Prostate gland (tissue), 2 donors: Measurements from ENCODE around the gene MAP4K2.

Experiments used
- CTCF ChIP-seq, 4 experiments: fragments of 200-600 bp in 2 of 4; fragments of 450-650 bp in 2 of 4; sonication (generic) in 2 of 4; IDR thresholded peaks; 1 replicate in 3 of 4; 2 replicates in 1 of 4; pipeline ENCODE4 v1.5.1; 2016 to 2019; ENCODE audit warnings: antibody characterized with exemption in 4 of 4, mild to moderate bottlenecking in 2 of 4, moderate library complexity in 2 of 4
- POLR2AphosphoS5 ChIP-seq: sonication (generic); formaldehyde crosslinking; IDR thresholded peaks from one replicate; pipeline ENCODE4 v1.6.1; 2017; ENCODE audit warnings: antibody characterized with exemption

- TF ChIP-seq CTCF (IDR thresholded peaks at IDR 0.05) (no peak), POLR2AphosphoS5 (no peak)
Measured at GRCh38 chr11:64759131-64759721, 43.8 kb downstream of the MAP4K2 start.
